Pancreas (tissue), 10 donors: Measurements from ENCODE around the gene RTN1. TPM values are rescaled to one million over a fixed set of nuclear protein-coding genes. Genes with fewer than 3 reads are reported as not detected.

ENCODE experiments used
- ATAC-seq, 4 donors: fragments of 200-7000 bp; cut with Tn5 transposase; one replicate each; pipeline versions ENCODE4 v1.8.0 to v1.9.1; 2020; ENCODE audit warnings: mild to moderate bottlenecking in 4 of 4, moderate library complexity in 4 of 4
- DNase-seq, 6 donors: peaks; one replicate each; pipeline ENCODE4 v3.0.0-alpha.2; 2020
- FAIRE-seq: peaks from 2 replicates; lab custom pipeline; 2012; peaks lifted over from hg19 to GRCh38; lab: Jason Lieb, UNC
- H3K27ac ChIP-seq, 4 donors: fragments of 200-600 bp; sonication (generic); 1 replicate in 3 of 4; 2 replicates in 1 of 4; pipeline versions ENCODE4 v1.5.0 to v1.8.0; 2020
- H3K27me3 ChIP-seq, 4 donors: fragments of 200-600 bp; one replicate each; pipeline ENCODE4 v1.8.0; 2021
- H3K36me3 ChIP-seq, 3 donors: fragments of 200-600 bp; sonication (generic) in 1 of 3; one replicate each; pipeline versions ENCODE4 v1.5.0 to v1.8.0; 2020 to 2021
- H3K4me1 ChIP-seq, 3 donors: fragments of 200-600 bp; one replicate each; pipeline ENCODE4 v1.8.0; 2021
- H3K4me3 ChIP-seq, 4 donors: fragments of 200-600 bp; sonication (generic) in 2 of 4; one replicate each; pipeline versions ENCODE4 v1.5.0 to v1.8.0; 2020 to 2021
- H3K9me3 ChIP-seq, 4 donors: fragments of 200-600 bp; one replicate each; pipeline ENCODE4 v1.8.0; 2021
- WGBS, 2 donors: extraction: QIAGEN DNeasy Blood & Tissue Kit; methylation state at CpG; one replicate each; pipeline ENCODE4 v1.1.7; 2013; 5-methylcytosine and 5-hydroxymethylcytosine counted together
- intact Hi-C, 3 donors: fragments of 100-400 bp; cut with DNase I; formaldehyde crosslinking; loops; one replicate each; pipeline versions ENCODE4 v1.11.1 to v1.14.2; 2022
- polyA plus RNA-seq, 2 donors: library from polyadenylated mRNA; stranded (reverse); fragments of 200-250 nt; gene quantifications; one replicate each; pipeline ENCODE4 v1.2.3, GENCODE V29; 2013
- total RNA-seq, 6 donors: library from RNA; stranded (reverse); fragmentation: NEBNext Ultra II Directional in 4 of 6; extraction: Animal tissue kit (Norgen Biotek cat#: 25700) in 4 of 6; gene quantifications; one replicate each; pipeline versions ENCODE4 v1.2.1 to v1.2.4, GENCODE V29; 2021 to 2023
- TF ChIP-seq, protein P1 (sequence below), 4 donors: fragments of 200-600 bp; sonication (generic) in 3 of 4; IDR thresholded peaks; one replicate each; pipeline versions ENCODE4 v1.5.0 to v1.8.0; 2021; ENCODE audit warnings: antibody characterized with exemption in 4 of 4
- donor health status: healthy with polysubstance abuse.
- donor health status: DM: no; HTN: no; CAD: no; lungs with moderate emphysema.
- donor health status: DM: no; HTN: no; CAD: no.
- donor health status: control.
- donor health status: control.
- donor health status: Bipolar disorder and iron deficiency.
- donor health status: DM: yes; HTN: yes; CAD: no.
- donor health status: DM: no; HTN: no; CAD: no.
- donor health status: DM: no; HTN: no; CAD: no.
- donor health status: DM: yes; HTN: yes; CAD: no.

Gene RTN1
- total and polyA plus RNA-seq, 8 donors, result 0.97 to 42.0 (median 5.3) TPM

DNA sequence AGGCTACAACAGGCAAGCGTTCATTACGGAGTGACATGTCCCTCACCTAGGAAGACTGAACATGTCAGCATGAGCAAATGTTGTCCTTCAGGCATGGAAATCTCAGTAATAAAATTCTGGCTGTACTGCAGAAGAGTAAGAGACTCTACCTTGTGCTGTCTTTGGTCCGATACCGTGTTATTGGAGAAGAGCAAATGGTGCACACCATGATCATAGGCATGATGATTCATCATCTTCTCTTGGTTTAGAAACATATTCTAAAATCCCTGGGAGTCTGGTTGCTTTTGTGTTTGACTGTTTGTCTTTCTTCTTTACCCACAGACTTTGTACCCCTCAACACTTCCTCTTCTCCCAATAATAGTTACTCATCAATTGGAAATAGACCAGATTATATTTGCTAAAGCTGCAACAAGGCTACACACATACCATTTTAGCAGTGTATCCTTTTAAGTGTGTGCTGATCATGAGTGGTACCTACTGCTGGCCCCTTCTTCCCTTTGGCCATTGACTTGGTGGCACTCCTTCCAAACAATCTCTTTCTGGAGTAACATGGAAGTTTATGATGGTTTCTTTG lies 93.5 kb downstream of the RTN1 start:
- intact Hi-C loops, result no loop called here
- no peaks in the 10 kb centered on the region for H3K9me3 ChIP-seq
- ATAC-seq (no peak), FAIRE-seq (no peak), DNase-seq (no peak)
- H3K27me3 ChIP-seq, result no peaks in the 10 kb centered on the region
- no peak overlapping the region for H3K27ac ChIP-seq
- H3K36me3 ChIP-seq, result no peaks in the 10 kb centered on the region
- WGBS, 2 donors, result 62 to 84% methylated on average over 4 of the region's 4 CpGs
- H3K4me3 ChIP-seq, result no peak overlapping the region
- TF ChIP-seq, protein P1, sequence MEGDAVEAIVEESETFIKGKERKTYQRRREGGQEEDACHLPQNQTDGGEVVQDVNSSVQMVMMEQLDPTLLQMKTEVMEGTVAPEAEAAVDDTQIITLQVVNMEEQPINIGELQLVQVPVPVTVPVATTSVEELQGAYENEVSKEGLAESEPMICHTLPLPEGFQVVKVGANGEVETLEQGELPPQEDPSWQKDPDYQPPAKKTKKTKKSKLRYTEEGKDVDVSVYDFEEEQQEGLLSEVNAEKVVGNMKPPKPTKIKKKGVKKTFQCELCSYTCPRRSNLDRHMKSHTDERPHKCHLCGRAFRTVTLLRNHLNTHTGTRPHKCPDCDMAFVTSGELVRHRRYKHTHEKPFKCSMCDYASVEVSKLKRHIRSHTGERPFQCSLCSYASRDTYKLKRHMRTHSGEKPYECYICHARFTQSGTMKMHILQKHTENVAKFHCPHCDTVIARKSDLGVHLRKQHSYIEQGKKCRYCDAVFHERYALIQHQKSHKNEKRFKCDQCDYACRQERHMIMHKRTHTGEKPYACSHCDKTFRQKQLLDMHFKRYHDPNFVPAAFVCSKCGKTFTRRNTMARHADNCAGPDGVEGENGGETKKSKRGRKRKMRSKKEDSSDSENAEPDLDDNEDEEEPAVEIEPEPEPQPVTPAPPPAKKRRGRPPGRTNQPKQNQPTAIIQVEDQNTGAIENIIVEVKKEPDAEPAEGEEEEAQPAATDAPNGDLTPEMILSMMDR (IDR thresholded peaks at IDR 0.05), result no peak
- no peaks in the 10 kb centered on the region for H3K4me1 ChIP-seq

DNA sequence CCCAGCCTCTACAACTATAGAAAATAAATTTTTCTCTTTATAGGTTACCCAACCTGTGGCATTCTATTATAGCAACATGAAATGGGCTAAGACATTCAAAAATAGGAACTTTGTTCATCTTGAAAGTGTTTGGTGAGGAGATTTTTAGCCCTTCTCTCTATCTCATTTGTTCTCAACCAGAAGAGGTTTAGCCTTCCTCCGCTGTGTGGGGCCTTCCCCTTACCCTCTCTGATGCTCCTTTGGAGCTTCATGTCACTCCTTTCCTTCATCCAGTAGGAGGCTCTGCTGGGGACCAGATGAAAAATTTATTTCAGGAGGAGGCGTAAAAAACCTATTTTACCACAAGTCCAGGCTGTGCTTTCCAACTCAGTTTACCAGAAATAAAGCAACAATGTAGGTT lies 94.1 kb downstream of the RTN1 start:
- TF ChIP-seq, protein P1 (IDR thresholded peaks at IDR 0.05), result no peak
- ATAC-seq (no peak), FAIRE-seq (no peak), DNase-seq (no peak)
- Histone ChIP-seq H3K36me3 (no peaks in the 10 kb centered on the region), H3K27me3 (no peaks in the 10 kb centered on the region), H3K27ac (no peak overlapping the region), H3K9me3 (no peaks in the 10 kb centered on the region), H3K4me1 (no peaks in the 10 kb centered on the region), H3K4me3 (no peak overlapping the region)
- WGBS, 2 donors, result 90 to 96% methylated on average over 2 of the region's 2 CpGs
- intact Hi-C loops, result no loop called here

DNA sequence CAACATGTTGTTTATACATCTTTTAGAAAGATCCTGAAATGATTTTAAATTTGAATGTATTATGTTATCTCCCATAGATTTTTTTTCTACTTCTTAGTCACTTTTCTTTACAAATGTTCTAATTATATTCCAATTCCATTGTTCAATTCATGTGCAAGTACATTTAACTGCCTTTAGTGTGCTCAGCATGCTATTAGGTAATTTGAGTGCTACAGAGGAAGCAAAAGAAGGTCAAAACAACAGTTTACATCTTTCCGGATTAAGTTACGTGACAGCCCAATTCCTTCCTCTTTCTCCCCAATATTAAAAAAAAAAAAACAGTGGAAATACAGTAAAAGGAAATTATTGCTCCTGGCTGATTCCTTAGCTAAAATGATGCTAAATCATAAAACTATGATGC lies 98.3 kb downstream of the RTN1 start:
- H3K27me3 ChIP-seq, result no peaks in the 10 kb centered on the region
- no peak overlapping the region for H3K27ac ChIP-seq
- no peaks in the 10 kb centered on the region for H3K4me1 ChIP-seq
- FAIRE-seq, result no peak
- H3K36me3 ChIP-seq, result no peaks in the 10 kb centered on the region
- TF ChIP-seq, protein P1 (IDR thresholded peaks at IDR 0.05), result no peak
- intact Hi-C loops, result no loop called here
- no peak for DNase-seq
- no peaks in the 10 kb centered on the region for H3K9me3 ChIP-seq
- no peak overlapping the region for H3K4me3 ChIP-seq
- 69 to 80% methylated on average over 2 of the region's 2 CpGs for WGBS, 2 donors
- no peak for ATAC-seq

DNA sequence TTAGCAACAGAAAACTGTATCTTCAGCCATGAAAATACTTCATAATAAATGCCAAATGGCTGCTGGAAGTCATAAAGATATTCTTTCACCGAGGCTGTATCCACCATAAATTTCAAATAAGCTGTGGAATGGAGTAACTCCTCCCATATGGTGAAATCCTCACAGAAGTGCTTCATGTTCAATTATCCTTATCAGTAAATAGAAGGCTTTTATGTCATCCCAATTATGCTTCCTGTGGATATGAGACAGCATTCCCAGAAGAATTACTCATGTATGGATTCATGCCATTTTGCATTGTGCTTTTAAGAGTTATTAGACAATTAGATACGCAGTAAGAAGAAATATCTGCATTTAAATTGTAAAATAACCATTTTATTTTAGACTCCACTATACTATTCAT lies 99.0 kb downstream of the RTN1 start:
- intact Hi-C loops, result no loop called here
- Histone ChIP-seq H3K9me3 (no peaks in the 10 kb centered on the region), H3K27me3 (no peaks in the 10 kb centered on the region), H3K27ac (no peak overlapping the region), H3K4me1 (no peaks in the 10 kb centered on the region), H3K4me3 (no peak overlapping the region), H3K36me3 (no peaks in the 10 kb centered on the region)
- FAIRE-seq (no peak), DNase-seq (no peak), ATAC-seq (no peak)
- TF ChIP-seq, protein P1 (IDR thresholded peaks at IDR 0.05), result no peak
- WGBS, 2 donors, result 66 to 71% methylated on average over 2 of the region's 2 CpGs

GRCh38 chr14:59769586-59769985 lies 101.0 kb downstream of the RTN1 start:
- no peaks in the 10 kb centered on the region for H3K27me3 ChIP-seq
- H3K9me3 ChIP-seq, result no peaks in the 10 kb centered on the region
- 50 to 60% methylated on average over 2 of the region's 2 CpGs for WGBS, 2 donors
- DNase-seq, result no peak
- intact Hi-C loops, result no loop called here
- no peaks in the 10 kb centered on the region for H3K36me3 ChIP-seq
- no peak for ATAC-seq
- TF ChIP-seq, protein P1 (IDR thresholded peaks at IDR 0.05), result no peak
- H3K4me3 ChIP-seq, result no peak overlapping the region
- H3K4me1 ChIP-seq, result no peaks in the 10 kb centered on the region
- H3K27ac ChIP-seq, result no peak overlapping the region
- FAIRE-seq, result no peak
